Measurements from ENCODE around the gene OR2V1. TPM values are rescaled to one million over a fixed set of nuclear protein-coding genes. Genes with fewer than 3 reads are reported as not detected.
"Not testable (repeated sequence)": the region's sequence is repeated elsewhere in the genome, so short reads cannot be mapped to it uniquely, and the experiment has no call there.

Gene OR2V1
- total and polyA plus RNA-seq, 2 experiments from 2014 or later = not detected

DNA sequence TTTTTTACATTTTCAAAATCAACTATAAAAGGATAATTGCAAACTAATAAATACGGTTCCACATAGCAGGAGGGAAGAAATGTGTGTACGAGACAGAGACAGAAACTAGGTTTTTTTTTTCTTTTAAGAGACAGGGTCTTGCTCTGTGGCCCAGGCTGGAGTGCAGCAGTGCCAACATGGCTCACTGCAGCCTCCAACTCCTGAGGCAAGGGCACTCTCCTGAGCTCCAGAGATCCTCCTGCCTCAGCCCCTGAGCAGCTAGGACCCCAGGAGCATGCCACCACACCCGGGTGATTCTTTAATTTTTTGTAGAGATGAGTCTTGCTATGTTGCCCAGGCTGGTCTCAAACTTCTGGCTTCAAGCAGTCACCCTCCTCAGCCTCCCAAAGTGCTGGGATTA lies 2.1 kb upstream of the OR2V1 start:
- Histone ChIP-seq H3K9me3 (ENCODE audit: low read depth) (no peaks in the 10 kb centered on the region), H3K4me2 (no peak overlapping the region), H3K79me2 (no peaks in the 10 kb centered on the region), H3K27me3 (peaks cover 11% of the 10 kb centered on the region), H3K9me2 (replicated peaks; ENCODE audit: insufficient read depth) (no peaks in the 10 kb centered on the region), H2AFZ (no peak overlapping the region), H3K27ac (no peak overlapping the region), H4K20me1 (ENCODE audit: insufficient read depth, poor library complexity, severe bottlenecking) (no peaks in the 10 kb centered on the region), H3K4me3 (no peak overlapping the region), H3K4me1 (ENCODE audit: insufficient read depth) (no peaks in the 10 kb centered on the region), H3K36me3 (replicated peaks; ENCODE audit: insufficient read depth, low read depth) (no peaks in the 10 kb centered on the region)
- 81% methylated on average over 3 of the region's 3 CpGs for WGBS (ENCODE audit: low lambda C conversion rate, missing lambda C conversion rate)
- TF ChIP-seq, protein P1, sequence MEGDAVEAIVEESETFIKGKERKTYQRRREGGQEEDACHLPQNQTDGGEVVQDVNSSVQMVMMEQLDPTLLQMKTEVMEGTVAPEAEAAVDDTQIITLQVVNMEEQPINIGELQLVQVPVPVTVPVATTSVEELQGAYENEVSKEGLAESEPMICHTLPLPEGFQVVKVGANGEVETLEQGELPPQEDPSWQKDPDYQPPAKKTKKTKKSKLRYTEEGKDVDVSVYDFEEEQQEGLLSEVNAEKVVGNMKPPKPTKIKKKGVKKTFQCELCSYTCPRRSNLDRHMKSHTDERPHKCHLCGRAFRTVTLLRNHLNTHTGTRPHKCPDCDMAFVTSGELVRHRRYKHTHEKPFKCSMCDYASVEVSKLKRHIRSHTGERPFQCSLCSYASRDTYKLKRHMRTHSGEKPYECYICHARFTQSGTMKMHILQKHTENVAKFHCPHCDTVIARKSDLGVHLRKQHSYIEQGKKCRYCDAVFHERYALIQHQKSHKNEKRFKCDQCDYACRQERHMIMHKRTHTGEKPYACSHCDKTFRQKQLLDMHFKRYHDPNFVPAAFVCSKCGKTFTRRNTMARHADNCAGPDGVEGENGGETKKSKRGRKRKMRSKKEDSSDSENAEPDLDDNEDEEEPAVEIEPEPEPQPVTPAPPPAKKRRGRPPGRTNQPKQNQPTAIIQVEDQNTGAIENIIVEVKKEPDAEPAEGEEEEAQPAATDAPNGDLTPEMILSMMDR (IDR thresholded peaks at IDR 0.05; ENCODE audit: poor library complexity) = no peak
- no peak for TF ChIP-seq EZH2phosphoT487 (IDR thresholded peaks at IDR 0.05; ENCODE audit: low read depth, severe bottlenecking, unreplicated experiment)
- no peak for TF ChIP-seq EZH2 (IDR thresholded peaks at IDR 0.05; ENCODE audit: borderline replicate concordance)
- DNase-seq (ENCODE audit: low spot score) = no peak

DNA sequence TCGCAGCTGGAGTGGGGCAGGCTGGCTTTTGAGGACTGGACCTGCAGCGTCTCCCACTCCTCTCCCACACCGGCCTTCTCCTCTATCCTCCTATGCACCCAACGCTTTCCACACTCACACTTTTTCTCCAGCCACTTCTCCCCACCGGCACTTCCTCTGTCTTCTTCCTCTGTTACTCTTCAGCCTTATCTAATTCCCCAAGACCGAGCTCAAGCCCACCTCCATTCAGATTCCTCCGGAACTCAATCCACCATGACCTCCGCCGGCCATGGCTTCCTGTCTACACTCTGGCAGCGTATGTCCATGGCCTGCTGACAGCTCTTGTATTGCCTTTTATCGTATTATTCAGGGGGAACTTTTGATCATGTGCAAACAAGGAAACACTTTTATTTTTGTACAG lies 545 bp upstream of the OR2V1 start:
- Histone ChIP-seq H4K20me1 (ENCODE audit: insufficient read depth, poor library complexity, severe bottlenecking) (no peaks in the 10 kb centered on the region), H3K36me3 (replicated peaks; ENCODE audit: insufficient read depth, low read depth) (no peaks in the 10 kb centered on the region), H3K9me2 (replicated peaks; ENCODE audit: insufficient read depth) (no peaks in the 10 kb centered on the region), H2AFZ (no peak overlapping the region), H3K79me2 (no peaks in the 10 kb centered on the region), H3K4me1 (ENCODE audit: insufficient read depth) (no peaks in the 10 kb centered on the region), H3K4me2 (no peak overlapping the region), H3K9me3 (ENCODE audit: low read depth) (no peaks in the 10 kb centered on the region), H3K27me3 (peaks cover 11% of the 10 kb centered on the region), H3K4me3 (no peak overlapping the region), H3K27ac (no peak overlapping the region)
- no peak for DNase-seq (ENCODE audit: low spot score)
- TF ChIP-seq EZH2phosphoT487 (IDR thresholded peaks at IDR 0.05; ENCODE audit: low read depth, severe bottlenecking, unreplicated experiment) = no peak
- TF ChIP-seq EZH2 (IDR thresholded peaks at IDR 0.05; ENCODE audit: borderline replicate concordance) = no peak
- TF ChIP-seq, protein P1 (IDR thresholded peaks at IDR 0.05; ENCODE audit: poor library complexity) = no peak
- WGBS (ENCODE audit: low lambda C conversion rate, missing lambda C conversion rate) = 88% methylated on average over 11 of the region's 11 CpGs

DNA sequence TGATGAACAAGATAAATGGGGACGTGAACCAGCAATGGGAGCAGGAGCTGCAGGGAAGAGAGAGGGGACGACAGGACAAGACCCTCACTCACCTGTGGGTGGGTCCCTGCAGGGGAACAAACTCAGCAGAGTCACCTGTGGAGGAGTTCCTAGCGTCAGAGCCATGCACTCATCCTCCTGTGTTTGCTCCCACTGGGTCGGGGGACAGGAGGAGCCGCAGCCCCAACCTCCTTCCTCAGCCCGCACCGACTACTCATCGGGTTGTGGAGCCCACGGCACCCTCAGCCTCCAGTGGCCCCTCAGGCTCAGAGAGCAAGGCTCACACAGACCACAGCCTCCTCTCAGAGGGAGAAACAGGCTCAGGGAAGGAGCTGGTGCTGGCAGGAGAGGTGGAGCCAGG lies 888 bp downstream of the OR2V1 start:
- H2AFZ ChIP-seq; H3K79me2 ChIP-seq; H4K20me1 ChIP-seq (ENCODE audit: insufficient read depth, poor library complexity, severe bottlenecking); H3K4me1 ChIP-seq (ENCODE audit: insufficient read depth); H3K4me3 ChIP-seq; H3K36me3 ChIP-seq (replicated peaks; ENCODE audit: insufficient read depth, low read depth); H3K9me3 ChIP-seq (ENCODE audit: low read depth); DNase-seq (ENCODE audit: low spot score); H3K27ac ChIP-seq; H3K9me2 ChIP-seq (replicated peaks; ENCODE audit: insufficient read depth); H3K4me2 ChIP-seq: not testable (repeated sequence)
- 75% methylated on average over 9 of the region's 9 CpGs for WGBS (ENCODE audit: low lambda C conversion rate, missing lambda C conversion rate)
- peaks cover 11% of the 10 kb centered on the region for H3K27me3 ChIP-seq

DNA sequence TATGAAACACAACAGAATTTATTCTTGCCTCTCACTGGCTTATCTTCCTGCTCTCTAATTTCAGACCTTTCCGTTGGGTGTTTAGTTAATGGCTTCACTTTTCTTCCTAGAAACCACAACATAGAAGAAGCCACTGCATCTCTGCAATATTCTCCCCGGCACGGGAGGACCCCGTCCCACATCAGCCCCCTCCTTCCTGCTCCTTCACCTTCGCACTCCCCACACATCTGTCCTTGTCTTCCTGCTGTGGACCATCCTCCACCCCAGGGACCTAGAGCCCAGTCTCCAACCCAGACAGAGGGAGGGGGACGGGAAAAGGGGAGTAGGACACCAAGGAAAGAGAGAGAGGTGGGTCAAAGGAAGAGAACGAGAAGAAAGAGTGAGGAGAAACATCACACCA lies 1.4 kb downstream of the OR2V1 start:
- Histone ChIP-seq H3K79me2 (no peaks in the 10 kb centered on the region), H3K36me3 (replicated peaks; ENCODE audit: insufficient read depth, low read depth) (no peaks in the 10 kb centered on the region), H3K27me3 (peaks cover 11% of the 10 kb centered on the region), H3K4me3 (no peak overlapping the region), H4K20me1 (ENCODE audit: insufficient read depth, poor library complexity, severe bottlenecking) (no peaks in the 10 kb centered on the region), H3K4me1 (ENCODE audit: insufficient read depth) (no peaks in the 10 kb centered on the region), H3K9me3 (ENCODE audit: low read depth) (no peaks in the 10 kb centered on the region), H3K4me2 (no peak overlapping the region), H2AFZ (no peak overlapping the region), H3K27ac (no peak overlapping the region), H3K9me2 (replicated peaks; ENCODE audit: insufficient read depth) (no peaks in the 10 kb centered on the region)
- WGBS (ENCODE audit: low lambda C conversion rate, missing lambda C conversion rate) = 70% methylated on average over 7 of the region's 7 CpGs
- TF ChIP-seq, protein P1 (IDR thresholded peaks at IDR 0.05; ENCODE audit: poor library complexity) = no peak
- TF ChIP-seq EZH2 (IDR thresholded peaks at IDR 0.05; ENCODE audit: borderline replicate concordance) = no peak
- no peak for TF ChIP-seq EZH2phosphoT487 (IDR thresholded peaks at IDR 0.05; ENCODE audit: low read depth, severe bottlenecking, unreplicated experiment)
- DNase-seq (ENCODE audit: low spot score) = no peak

Data from hepatocyte (in vitro differentiated cells).